ENCODE measurements around the gene SLC27A5.

DNA sequence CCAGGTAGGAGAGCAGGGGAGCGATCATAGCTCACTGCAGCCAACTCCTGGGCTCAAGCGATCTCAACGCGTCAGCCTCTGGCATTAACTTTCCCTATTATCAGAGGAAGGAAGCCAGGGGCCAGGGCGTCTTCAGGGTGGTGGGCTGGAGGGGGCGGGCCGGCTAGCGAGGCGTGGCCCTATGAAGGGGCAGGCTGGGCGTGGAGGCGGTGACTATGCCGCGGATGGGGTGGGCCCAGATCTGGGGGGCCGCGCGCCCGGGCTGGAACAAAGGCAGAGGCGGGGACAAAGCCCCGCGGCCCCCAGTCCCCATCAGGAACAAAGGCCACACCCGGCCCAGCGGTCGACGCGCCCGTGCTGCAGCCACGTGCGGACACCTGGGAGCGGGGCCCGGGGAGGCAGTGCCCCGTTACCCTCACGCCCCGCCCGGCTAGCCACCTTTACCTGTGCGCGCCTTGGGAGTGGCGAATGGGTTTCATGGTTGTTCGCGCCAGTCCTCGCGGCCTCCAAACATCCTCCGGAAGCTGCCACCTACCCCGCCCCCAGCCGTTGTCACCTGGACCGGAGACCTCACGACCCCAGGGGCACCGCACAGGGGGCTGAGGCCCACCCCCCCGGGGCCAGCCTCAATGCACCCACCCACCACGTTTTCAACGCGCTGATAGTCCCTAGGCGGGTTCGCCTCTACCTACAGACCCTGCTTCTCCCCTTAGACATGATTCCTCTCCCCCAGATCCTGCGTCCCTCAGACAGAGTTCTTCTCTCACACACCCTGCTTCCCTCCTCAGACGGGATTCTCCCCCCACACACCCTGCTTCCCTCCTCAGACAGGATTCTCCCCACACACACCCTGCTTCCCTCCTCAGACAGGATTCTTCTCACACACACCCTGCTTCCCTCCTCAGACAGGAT lies 26.7 kb upstream of the SLC27A5 start:
- TF ChIP-seq, protein P1, sequence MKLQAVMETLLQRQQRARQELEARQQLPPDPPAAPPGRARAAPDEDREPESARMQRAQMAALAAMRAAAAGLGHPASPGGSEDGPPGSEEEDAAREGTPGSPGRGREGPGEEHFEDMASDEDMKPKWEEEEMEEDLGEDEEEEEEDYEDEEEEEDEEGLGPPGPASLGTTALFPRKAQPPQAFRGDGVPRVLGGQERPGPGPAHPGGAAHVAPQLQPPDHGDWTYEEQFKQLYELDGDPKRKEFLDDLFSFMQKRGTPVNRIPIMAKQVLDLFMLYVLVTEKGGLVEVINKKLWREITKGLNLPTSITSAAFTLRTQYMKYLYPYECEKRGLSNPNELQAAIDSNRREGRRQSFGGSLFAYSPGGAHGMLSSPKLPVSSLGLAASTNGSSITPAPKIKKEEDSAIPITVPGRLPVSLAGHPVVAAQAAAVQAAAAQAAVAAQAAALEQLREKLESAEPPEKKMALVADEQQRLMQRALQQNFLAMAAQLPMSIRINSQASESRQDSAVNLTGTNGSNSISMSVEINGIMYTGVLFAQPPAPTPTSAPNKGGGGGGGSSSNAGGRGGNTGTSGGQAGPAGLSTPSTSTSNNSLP (IDR thresholded peaks at IDR 0.05; ENCODE audit: low read depth, low read length), result no peak
- TF ChIP-seq MZF1 (CRISPR knock-in tag; IDR thresholded peaks at IDR 0.05; ENCODE audit: borderline replicate concordance) (no peak), MAFF (IDR thresholded peaks at IDR 0.05; ENCODE audit: low read depth, low read length) (no peak), ZNF556 (CRISPR knock-in tag; IDR thresholded peaks at IDR 0.05; ENCODE audit: borderline replicate concordance) (no peak), DNMT3B (CRISPR knock-in tag; conservative IDR thresholded peaks at IDR 0.05) (no peak)
- TF ChIP-seq, protein P2, sequence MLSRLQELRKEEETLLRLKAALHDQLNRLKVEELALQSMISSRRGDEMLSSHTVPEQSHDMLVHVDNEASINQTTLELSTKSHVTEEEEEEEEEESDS (CRISPR knock-in tag; IDR thresholded peaks at IDR 0.05; ENCODE audit: borderline replicate concordance), result no peak
- TF ChIP-seq, protein P3, sequence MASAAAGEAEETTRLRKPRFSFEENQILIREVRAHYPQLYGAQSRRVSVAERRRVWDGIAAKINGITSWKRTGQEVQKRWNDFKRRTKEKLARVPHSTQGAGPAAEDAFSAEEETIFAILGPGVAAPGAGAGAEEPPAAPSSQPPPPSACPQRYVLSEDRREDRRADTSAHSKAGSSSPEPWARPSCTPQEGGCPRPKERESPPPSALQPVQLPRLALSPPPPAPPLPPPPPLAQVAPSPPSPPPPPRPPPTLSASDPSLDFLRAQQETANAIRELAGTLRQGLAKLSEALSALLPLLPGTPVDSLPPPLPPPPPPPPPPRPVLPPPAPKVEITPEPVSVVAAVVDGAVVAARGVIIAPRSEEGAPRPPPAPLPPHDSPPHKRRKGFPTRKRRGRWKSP (CRISPR knock-in tag; IDR thresholded peaks at IDR 0.05), result no peak
- TF ChIP-seq, protein P4, sequence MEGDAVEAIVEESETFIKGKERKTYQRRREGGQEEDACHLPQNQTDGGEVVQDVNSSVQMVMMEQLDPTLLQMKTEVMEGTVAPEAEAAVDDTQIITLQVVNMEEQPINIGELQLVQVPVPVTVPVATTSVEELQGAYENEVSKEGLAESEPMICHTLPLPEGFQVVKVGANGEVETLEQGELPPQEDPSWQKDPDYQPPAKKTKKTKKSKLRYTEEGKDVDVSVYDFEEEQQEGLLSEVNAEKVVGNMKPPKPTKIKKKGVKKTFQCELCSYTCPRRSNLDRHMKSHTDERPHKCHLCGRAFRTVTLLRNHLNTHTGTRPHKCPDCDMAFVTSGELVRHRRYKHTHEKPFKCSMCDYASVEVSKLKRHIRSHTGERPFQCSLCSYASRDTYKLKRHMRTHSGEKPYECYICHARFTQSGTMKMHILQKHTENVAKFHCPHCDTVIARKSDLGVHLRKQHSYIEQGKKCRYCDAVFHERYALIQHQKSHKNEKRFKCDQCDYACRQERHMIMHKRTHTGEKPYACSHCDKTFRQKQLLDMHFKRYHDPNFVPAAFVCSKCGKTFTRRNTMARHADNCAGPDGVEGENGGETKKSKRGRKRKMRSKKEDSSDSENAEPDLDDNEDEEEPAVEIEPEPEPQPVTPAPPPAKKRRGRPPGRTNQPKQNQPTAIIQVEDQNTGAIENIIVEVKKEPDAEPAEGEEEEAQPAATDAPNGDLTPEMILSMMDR (CRISPR knock-in tag; IDR thresholded peaks at IDR 0.05), result no peak

Measured in HepG2 (cell line).